Neural crest cell (in vitro differentiated cells): Measurements from ENCODE around the gene EIPR1. TPM values are rescaled to one million over a fixed set of nuclear protein-coding genes. Genes with fewer than 3 reads are reported as not detected.

ENCODE experiments used
- DNase-seq: peaks from one replicate; pipeline ENCODE4 v3.0.0; 2021; ENCODE audit warnings: low read depth, mixed read lengths, low spot score
- H3K27ac Mint-ChIP-seq: one replicate; pipeline ENCODE4 v1.8.0; 2021; ENCODE audit warnings: mild to moderate bottlenecking, mixed read lengths; ENCODE audit not compliant: unreplicated experiment
- H3K27me3 Mint-ChIP-seq: 2 replicates; pipeline ENCODE4 v1.8.0; 2021; ENCODE audit warnings: low read depth, mild to moderate bottlenecking, mixed read lengths
- H3K36me3 Mint-ChIP-seq: 2 replicates; pipeline ENCODE4 v1.8.0; 2021; ENCODE audit warnings: low read depth, mild to moderate bottlenecking, mixed read lengths
- H3K4me1 Mint-ChIP-seq: 2 replicates; pipeline ENCODE4 v1.8.0; 2021; ENCODE audit warnings: mixed read lengths
- H3K4me3 Mint-ChIP-seq: one replicate; pipeline ENCODE4 v1.8.0; 2021; ENCODE audit warnings: mild to moderate bottlenecking, mixed read lengths
- H3K9me3 Mint-ChIP-seq: 2 replicates; pipeline ENCODE4 v1.8.0; 2021; ENCODE audit warnings: mixed read lengths
- CTCF ChIP-seq: fragments of 200-600 bp; sonication (generic); conservative IDR thresholded peaks from 2 replicates; pipeline ENCODE4 v1.5.0; 2021; ENCODE audit warnings: antibody characterized with exemption, mild to moderate bottlenecking
- total RNA-seq: library from RNA; stranded (reverse); gene quantifications from 2 replicates; pipeline ENCODE4 v1.2.1, GENCODE V29; 2021

Gene EIPR1
- total RNA-seq, 1 donor from 2014 or later, result 33.0 TPM

DNA sequence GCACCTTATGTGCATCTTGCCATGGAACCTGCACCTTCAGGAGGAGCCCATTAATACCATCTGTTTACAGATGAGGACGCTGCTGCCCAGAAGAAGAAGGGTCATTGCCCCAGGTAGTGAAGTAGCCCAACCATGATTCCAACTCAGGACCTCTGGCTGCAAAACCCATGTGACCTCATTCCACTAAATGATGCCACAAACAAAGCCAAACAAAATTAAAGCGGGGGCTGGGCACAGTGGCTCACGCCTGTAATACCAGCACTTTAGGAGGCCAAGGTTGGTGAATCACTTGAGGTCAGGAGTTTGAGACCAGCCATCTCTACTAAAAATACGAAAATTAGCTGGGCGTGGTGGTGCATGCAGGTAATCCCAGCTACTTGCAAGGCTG, 202.1 kb downstream of the EIPR1 start:
- H3K27me3 Mint-ChIP-seq, result no peaks in the 10 kb centered on the region
- H3K27ac Mint-ChIP-seq, result no peak overlapping the region
- no peaks in the 10 kb centered on the region for H3K4me1 Mint-ChIP-seq
- TF ChIP-seq CTCF, result no peak
- peaks cover 3% of the 10 kb centered on the region for H3K9me3 Mint-ChIP-seq
- H3K4me3 Mint-ChIP-seq, result no peak overlapping the region
- no peak for DNase-seq
- H3K36me3 Mint-ChIP-seq, result peaks cover 5% of the 10 kb centered on the region

DNA sequence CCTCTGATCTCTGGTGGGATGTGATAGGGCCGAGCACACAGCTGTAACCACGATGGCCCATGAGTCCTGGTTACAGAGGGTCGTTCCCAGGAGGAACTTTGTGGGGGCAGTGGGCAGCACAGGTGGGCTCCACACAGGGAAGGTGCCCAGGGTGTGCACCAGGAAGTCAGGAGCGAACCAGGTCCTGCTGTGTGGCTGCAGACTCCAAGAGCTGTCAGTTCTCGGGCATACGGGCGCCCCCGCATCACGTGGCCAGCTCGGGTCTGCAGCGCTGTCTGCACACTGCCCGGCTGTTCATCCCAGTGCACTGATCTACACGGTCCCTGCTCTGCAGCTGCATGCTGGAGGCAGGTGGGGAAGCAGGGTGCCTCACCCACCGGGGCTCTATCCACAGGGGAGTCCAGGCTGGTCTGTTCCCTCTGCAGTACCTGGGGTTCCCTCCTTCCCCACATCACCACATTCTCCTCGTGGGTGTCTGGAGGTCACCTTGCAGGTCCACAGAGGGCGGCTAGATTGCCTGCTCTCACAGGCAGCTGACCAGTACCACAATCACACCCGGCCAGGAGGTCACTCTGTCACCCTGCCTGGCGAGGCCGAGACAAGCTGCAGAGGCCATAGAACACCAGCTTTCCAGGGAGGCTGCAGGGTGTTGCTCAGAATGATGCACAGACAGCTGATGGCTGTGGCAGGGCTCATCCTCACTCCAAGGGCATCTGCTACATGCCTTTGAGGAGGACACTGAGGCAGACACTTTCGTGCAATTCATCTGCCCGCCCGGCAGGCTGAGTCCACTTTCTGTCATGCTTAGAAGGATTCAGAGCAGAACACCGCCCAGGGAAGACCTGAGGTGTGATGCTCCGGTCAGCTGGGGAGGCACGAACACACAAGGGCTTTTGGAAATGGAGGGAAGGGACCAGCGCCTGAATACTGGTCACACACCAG, 202.7 kb downstream of the EIPR1 start:
- no peaks in the 10 kb centered on the region for H3K4me1 Mint-ChIP-seq
- H3K27me3 Mint-ChIP-seq, result no peaks in the 10 kb centered on the region
- H3K27ac Mint-ChIP-seq, result no peak overlapping the region
- no peak overlapping the region for H3K4me3 Mint-ChIP-seq
- no peaks in the 10 kb centered on the region for H3K9me3 Mint-ChIP-seq
- DNase-seq, result no peak
- H3K36me3 Mint-ChIP-seq, result no peaks in the 10 kb centered on the region
- no peak for TF ChIP-seq CTCF

DNA sequence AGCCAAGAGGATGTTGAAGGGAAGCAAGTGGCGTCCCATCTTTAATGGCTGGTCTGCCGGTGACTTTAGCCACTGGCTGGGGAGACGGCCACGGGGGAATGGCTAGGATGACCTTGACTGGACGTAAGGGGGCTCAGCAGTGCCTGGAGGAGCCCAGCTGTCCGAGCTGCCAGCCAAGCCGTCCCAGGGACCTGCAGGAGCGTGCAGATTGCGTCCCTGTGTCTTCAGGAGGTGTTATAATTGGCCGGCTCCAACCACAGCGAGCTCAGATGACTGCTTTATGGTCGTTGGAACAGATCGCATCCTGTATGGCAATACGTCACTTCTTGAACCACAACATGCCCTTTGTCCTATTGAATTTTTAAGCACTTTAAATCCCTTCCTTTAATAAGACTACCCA, 204.6 kb downstream of the EIPR1 start:
- Mint-ChIP-seq H3K27me3 (no peaks in the 10 kb centered on the region), H3K9me3 (no peaks in the 10 kb centered on the region), H3K4me1 (peaks cover 15% of the 10 kb centered on the region), H3K4me3 (no peak overlapping the region), H3K27ac (no peak overlapping the region), H3K36me3 (peaks cover 4% of the 10 kb centered on the region)
- TF ChIP-seq CTCF, result no peak
- no peak for DNase-seq

GRCh38 chr2:3172265-3172935, 205.2 kb downstream of the EIPR1 start:
- H3K4me3 Mint-ChIP-seq, result no peak overlapping the region
- H3K27ac Mint-ChIP-seq, result no peak overlapping the region
- peaks cover 17% of the 10 kb centered on the region for H3K4me1 Mint-ChIP-seq

More at GRCh38 chr2:3172265-3172935, 205.2 kb downstream of the EIPR1 start:
- Mint-ChIP-seq H3K27me3 (no peaks in the 10 kb centered on the region), H3K9me3 (no peaks in the 10 kb centered on the region), H3K36me3 (peaks cover 4% of the 10 kb centered on the region)
- no peak for TF ChIP-seq CTCF
- DNase-seq, result no peak
